AG20443 (cell line): ENCODE measurements around the gene ACAP2.
"Not testable (repeated sequence)": the region's sequence is repeated elsewhere in the genome, so short reads cannot be mapped to it uniquely, and the experiment has no call there.

Source experiments
- DNase-seq: peaks from one replicate; pipeline ENCODE4 v3.0.0; 2012; ENCODE audit warnings: low spot score, mixed read lengths

The ACAP2 gene

GRCh38 chr3:195441992-195442572 lies 738 bp downstream of the ACAP2 start:
- peak; percentile 34 for DNase-seq

DNA sequence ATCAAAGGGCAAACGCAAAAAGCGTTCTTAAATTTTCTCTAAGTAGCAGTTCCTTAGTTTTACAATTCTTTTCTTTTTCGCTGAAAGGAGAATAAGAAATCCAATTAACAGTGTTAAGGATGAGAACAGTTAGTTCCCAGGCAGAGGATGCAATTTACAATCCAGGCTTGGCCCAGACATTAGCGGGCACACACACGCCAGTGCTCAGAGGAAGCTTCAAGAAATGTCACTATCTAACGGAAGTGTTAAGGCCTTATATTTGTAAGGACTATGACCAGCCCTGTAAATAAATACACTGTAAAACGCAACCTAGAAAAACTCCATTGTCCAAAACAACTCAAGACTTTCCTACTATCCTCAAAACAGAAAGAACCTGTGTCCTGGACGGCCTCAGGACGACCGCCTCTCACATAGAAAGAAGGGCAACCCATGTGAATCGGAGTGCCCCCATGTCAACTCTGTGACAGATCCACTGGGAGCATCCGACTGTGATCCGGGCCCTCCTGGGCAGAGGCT lies 1.3 kb downstream of the ACAP2 start:
- no peak for DNase-seq

GRCh38 chr3:195441051-195441450 lies 1.8 kb downstream of the ACAP2 start:
- no peak for DNase-seq

GRCh38 chr3:195440379-195440778 lies 2.4 kb downstream of the ACAP2 start:
- no peak for DNase-seq

GRCh38 chr3:195438371-195438770 lies 4.4 kb downstream of the ACAP2 start:
- DNase-seq = no peak

GRCh38 chr3:195425849-195426248 lies 17.0 kb downstream of the ACAP2 start:
- no peak for DNase-seq

DNA sequence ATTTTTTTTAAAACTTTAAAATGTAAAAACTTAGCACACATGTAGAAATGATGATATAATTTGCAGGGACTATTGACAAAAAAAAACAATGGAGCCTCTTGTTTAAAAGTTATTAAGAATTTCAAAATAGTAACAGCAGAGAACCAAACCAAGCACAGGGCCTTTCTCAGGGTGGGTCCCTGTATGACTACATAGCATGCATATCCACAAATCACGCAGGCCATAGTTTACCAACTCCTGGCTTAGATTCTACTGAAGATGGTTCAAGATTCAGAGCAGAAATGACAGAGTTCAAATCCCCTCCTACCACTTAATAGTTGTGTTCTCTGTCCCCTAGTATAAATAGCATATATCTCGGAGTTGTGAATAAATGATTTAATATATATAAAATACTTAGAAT lies 19.0 kb downstream of the ACAP2 start:
- no peak for DNase-seq

- DNase-seq = no peak
Measured at GRCh38 chr3:195421400-195421799, 21.4 kb downstream of the ACAP2 start.

- DNase-seq = no peak
Measured at GRCh38 chr3:195416795-195417194, 26.0 kb downstream of the ACAP2 start.

- DNase-seq = peak; percentile 20
Measured at GRCh38 chr3:195411836-195412235, 31.0 kb downstream of the ACAP2 start.

DNA sequence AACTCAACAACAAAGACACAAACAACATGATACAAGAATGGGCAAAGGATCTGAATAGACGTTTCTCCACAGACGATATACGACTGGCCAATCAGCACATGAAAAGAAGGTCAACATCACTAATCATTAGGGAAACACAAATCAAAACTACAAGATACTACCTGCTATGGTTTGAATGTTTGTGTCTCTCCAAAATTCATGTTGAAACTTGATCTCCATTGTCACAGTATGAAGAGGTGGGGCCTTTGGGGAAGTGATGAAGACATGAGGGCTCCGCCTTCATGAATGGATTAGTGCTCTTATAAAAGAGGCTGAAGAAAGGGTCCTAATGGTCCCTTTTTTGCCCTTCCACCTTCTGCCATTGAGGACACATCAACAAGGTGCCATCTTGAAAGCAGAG lies 32.3 kb downstream of the ACAP2 start:
- DNase-seq = no peak

DNA sequence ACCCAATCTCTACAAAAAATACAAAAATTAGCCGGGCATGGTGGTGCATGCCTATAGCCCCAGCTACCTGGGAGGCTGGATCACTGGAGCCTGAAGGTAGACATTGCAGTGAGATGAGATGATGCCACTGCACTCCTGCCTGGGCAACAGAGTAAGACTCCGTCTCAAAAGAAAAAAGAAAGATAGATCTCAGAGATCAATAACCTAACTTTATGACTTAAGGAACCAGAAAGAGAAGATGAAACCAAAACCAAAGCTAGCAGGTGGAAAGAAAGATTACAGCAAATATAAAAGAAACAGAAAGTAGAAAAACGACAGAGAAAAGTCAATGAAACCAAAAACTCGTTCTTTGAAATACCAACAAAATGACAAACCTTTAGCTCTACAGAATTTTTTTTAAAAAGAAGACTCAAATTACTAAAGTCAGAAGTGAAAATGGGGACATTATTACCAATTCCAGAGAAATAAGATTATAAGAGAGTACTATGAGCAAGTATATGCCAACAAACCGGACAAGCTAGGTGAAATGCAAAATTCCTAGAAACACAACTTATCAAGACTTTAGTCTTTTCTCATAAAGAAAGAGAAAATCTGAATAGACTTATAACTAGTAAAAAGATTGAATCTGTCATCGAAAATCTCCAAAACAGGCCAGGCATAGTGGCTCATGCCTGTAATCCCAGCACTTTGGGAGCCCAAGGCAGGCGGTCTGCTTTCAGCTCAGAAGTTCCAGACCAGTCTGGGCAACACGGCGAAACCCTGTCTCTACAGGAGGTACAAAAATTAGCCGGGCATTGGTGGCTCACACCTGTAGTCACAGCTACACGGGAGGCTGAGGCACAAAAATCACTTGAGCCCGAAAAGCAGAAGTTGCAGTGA lies 35.0 kb downstream of the ACAP2 start:
- no peak for DNase-seq

DNA sequence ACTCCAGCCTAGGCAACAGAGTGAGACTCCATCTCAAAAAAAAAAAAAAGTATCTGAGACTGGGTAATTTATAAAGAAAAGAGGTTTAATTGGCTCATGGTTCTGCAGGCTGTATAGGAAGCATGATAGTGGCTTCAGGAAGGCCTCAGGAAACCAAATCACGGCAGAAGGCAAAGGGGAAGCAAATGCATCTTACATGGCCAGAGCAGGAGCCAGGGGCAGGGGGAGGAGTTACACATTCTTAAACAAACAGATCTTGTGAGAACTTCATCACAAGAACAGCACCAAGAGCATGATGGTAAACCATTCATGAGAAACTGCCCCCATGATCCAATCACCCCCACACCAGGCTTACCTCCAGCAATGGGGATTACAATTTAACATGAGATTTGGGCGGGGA lies 37.2 kb downstream of the ACAP2 start:
- no peak for DNase-seq

GRCh38 chr3:195403841-195404408 lies 38.9 kb downstream of the ACAP2 start:
- no peak for DNase-seq

DNA sequence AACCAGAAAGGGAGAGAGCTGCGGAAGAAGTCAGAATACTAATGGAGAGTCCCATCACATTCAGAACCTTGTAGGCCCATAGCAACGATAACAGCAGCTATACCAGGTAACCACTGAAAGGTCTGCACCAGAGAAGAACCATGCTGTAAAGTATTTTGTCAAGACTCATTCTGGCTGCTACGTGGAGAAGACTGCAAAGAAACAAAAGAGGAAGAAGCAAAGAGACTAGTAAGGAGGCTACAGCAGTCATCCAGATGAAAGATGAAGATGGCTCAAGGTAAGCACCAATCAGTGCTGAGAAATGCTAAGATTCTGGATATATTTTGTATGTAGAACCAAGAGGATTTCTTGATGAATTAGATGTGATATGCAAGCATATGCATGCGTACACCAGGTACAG lies 39.6 kb downstream of the ACAP2 start:
- no peak for DNase-seq

DNA sequence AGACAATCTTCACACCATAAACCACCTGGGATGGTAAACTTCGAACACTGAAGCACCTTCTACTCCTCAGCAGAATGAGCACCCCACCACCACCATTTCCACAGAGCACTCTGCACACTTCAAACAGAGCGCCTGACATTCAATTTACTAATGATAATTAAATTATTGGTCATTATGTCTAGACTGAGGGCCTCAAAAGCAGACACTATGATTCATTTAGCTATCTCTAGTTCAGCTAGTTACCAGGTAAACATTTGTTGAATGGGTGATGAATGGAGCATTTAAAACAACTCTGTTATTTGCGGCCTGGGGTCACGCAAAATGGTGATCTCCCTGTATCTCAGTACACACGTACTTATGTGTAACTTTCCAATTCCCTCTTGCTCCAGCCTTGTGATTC lies 40.9 kb downstream of the ACAP2 start:
- no peak for DNase-seq

GRCh38 chr3:195398460-195398859 lies 44.4 kb downstream of the ACAP2 start:
- DNase-seq = not testable (repeated sequence)

- no peak for DNase-seq
Measured at GRCh38 chr3:195397524-195397923, 45.3 kb downstream of the ACAP2 start.

DNA sequence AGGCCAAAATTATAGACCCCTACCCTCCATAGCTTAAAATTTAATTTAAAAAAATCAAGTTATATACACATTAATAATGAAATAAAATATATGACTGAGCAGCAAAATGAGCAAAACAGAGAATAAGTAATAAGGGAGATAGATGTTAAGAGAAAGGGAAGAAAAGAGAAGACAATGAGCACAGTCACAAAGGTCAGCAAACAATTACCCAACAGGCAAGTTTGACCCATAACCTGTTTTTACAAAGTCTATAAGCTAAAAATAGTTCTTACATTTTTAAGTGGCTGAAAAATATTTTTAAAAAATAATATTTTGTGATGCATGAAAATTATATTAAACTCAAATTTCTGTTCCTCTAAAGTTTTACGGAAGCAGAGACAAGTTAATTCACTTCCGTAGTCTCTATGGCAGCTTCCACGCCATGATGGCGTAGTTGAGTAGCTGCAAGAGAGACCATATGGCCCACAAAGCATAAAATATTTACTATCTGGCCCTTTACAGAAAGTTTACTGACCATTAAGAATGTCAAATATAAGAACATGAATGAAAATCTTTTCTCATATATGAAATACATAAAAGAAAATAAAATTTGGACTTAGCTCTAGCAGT lies 47.5 kb downstream of the ACAP2 start:
- DNase-seq = no peak

DNA sequence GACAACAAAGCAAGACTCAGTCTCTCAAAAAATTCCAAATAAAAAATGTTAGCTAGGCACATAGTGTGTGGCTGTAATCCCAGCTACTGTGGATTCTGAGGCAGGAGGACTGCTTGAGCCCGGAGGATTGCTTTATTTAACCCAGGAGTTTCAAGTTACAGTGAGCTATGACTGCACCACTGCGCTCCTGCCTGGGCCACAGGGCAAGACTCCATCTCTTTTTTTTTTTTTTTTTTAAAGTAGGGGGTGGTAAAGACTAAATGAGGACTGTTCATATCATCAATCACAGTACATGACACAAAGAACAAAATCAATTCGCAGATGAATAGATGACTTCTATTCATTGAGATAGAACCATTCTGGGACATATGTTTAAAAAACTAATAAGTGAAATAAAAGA lies 48.1 kb downstream of the ACAP2 start:
- DNase-seq = no peak

- DNase-seq = no peak
Measured at GRCh38 chr3:195394024-195394423, 48.8 kb downstream of the ACAP2 start.

DNA sequence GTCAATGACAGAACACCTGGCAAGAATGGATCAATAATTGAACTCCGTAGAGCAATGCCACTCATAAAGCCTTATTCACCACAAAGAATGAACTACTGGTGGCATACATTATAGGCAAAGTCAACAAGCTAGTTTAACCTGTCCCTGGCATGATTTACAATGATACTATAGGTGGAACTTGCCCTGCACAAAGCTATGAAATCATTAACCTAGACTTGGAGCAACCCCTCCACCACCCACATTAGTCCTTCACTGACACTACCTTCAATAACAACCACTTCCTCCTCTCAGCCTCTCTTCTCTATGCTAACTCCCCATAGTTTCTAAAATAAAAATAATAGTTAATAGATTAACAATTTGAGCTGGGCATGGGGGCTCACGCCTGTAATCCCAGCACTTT lies 54.4 kb downstream of the ACAP2 start:
- DNase-seq = no peak

- no peak for DNase-seq
Measured at GRCh38 chr3:195386739-195387138, 56.1 kb downstream of the ACAP2 start.
